ENCODE results near the gene KCNB1. TPM values are rescaled to one million over a fixed set of nuclear protein-coding genes. Genes with fewer than 3 reads are reported as not detected.

Gene KCNB1
- total RNA-seq, 2 experiments from 2014 or later = not detected

GRCh38 chr20:49462626-49463025 lies 19.8 kb downstream of the KCNB1 start:
- CTCF ChIA-PET = no interaction called here
- POLR2A ChIA-PET = no interaction called here
- no peaks in the 10 kb centered on the region for H3K36me3 Mint-ChIP-seq (ENCODE audit: low read depth)
- no peak for DNase-seq
- peaks cover 20% of the 10 kb centered on the region for H3K27me3 Mint-ChIP-seq (ENCODE audit: low read depth)
- H3K4me3 Mint-ChIP-seq = no peak overlapping the region
- no peaks in the 10 kb centered on the region for H3K4me1 Mint-ChIP-seq (ENCODE audit: low read depth)
- no peak for ATAC-seq
- no peak overlapping the region for H3K27ac Mint-ChIP-seq
- no peaks in the 10 kb centered on the region for H3K9me3 Mint-ChIP-seq (ENCODE audit: insufficient read depth)

GRCh38 chr20:49461894-49462620 lies 20.4 kb downstream of the KCNB1 start:
- POLR2A ChIA-PET = no interaction called here
- CTCF ChIA-PET = no interaction called here
- no peak for DNase-seq
- H3K27me3 Mint-ChIP-seq (ENCODE audit: low read depth) = peaks cover 20% of the 10 kb centered on the region
- H3K27ac Mint-ChIP-seq = no peak overlapping the region
- no peak for ATAC-seq
- no peak overlapping the region for H3K4me3 Mint-ChIP-seq
- no peaks in the 10 kb centered on the region for H3K4me1 Mint-ChIP-seq (ENCODE audit: low read depth)
- H3K36me3 Mint-ChIP-seq (ENCODE audit: low read depth) = no peaks in the 10 kb centered on the region
- no peaks in the 10 kb centered on the region for H3K9me3 Mint-ChIP-seq (ENCODE audit: insufficient read depth)

- Mint-ChIP-seq H3K27ac (no peak overlapping the region), H3K9me3 (ENCODE audit: insufficient read depth) (no peaks in the 10 kb centered on the region), H3K4me1 (ENCODE audit: low read depth) (no peaks in the 10 kb centered on the region), H3K4me3 (no peak overlapping the region), H3K36me3 (ENCODE audit: low read depth) (no peaks in the 10 kb centered on the region), H3K27me3 (ENCODE audit: low read depth) (peaks cover 22% of the 10 kb centered on the region)
- ChIA-PET CTCF (no interaction called here), POLR2A (interaction anchor here (0.6 kb wide), 1 partner anchor 542 kb away, joined by 3 read pairs; no protein-coding TSS in a partner anchor)
- ATAC-seq = no peak
- no peak for DNase-seq
These were observed 21.6 kb downstream of the KCNB1 start for GRCh38 chr20:49460916-49461315.

GRCh38 chr20:49460131-49460530 lies 22.3 kb downstream of the KCNB1 start:
- ATAC-seq = no peak
- DNase-seq = no peak
- no peaks in the 10 kb centered on the region for H3K9me3 Mint-ChIP-seq (ENCODE audit: insufficient read depth)
- no peaks in the 10 kb centered on the region for H3K36me3 Mint-ChIP-seq (ENCODE audit: low read depth)
- ChIA-PET CTCF (no interaction called here), POLR2A (interaction anchor here (0.6 kb wide), 1 partner anchor 543 kb away, joined by 3 read pairs; no protein-coding TSS in a partner anchor)
- H3K4me1 Mint-ChIP-seq (ENCODE audit: low read depth) = no peaks in the 10 kb centered on the region
- H3K27ac Mint-ChIP-seq = no peak overlapping the region
- H3K4me3 Mint-ChIP-seq = no peak overlapping the region
- peaks cover 23% of the 10 kb centered on the region for H3K27me3 Mint-ChIP-seq (ENCODE audit: low read depth)

GRCh38 chr20:49459684-49460083 lies 22.8 kb downstream of the KCNB1 start:
- Mint-ChIP-seq H3K27me3 (ENCODE audit: low read depth) (peaks cover 27% of the 10 kb centered on the region), H3K27ac (no peak overlapping the region)

GRCh38 chr20:49457444-49457843 lies 25.0 kb downstream of the KCNB1 start:
- H3K4me1 Mint-ChIP-seq (ENCODE audit: low read depth) = no peaks in the 10 kb centered on the region

More at GRCh38 chr20:49459684-49460083, 22.8 kb downstream of the KCNB1 start:
- Mint-ChIP-seq H3K9me3 (ENCODE audit: insufficient read depth) (no peaks in the 10 kb centered on the region), H3K4me3 (no peak overlapping the region), H3K36me3 (ENCODE audit: low read depth) (no peaks in the 10 kb centered on the region), H3K4me1 (ENCODE audit: low read depth) (no peaks in the 10 kb centered on the region)
- DNase-seq = no peak
- POLR2A ChIA-PET = no interaction called here
- ATAC-seq = no peak
- CTCF ChIA-PET = no interaction called here

GRCh38 chr20:49456646-49457045 lies 25.8 kb downstream of the KCNB1 start:
- ChIA-PET CTCF (no interaction called here), POLR2A (no interaction called here)
- no peak overlapping the region for H3K27ac Mint-ChIP-seq
- ATAC-seq (no peak), DNase-seq (no peak)
- H3K27me3 Mint-ChIP-seq (ENCODE audit: low read depth) = peaks cover 19% of the 10 kb centered on the region
- no peaks in the 10 kb centered on the region for H3K36me3 Mint-ChIP-seq (ENCODE audit: low read depth)
- H3K4me1 Mint-ChIP-seq (ENCODE audit: low read depth) = no peaks in the 10 kb centered on the region
- no peaks in the 10 kb centered on the region for H3K9me3 Mint-ChIP-seq (ENCODE audit: insufficient read depth)
- H3K4me3 Mint-ChIP-seq = no peak overlapping the region

More at GRCh38 chr20:49457444-49457843, 25.0 kb downstream of the KCNB1 start:
- Mint-ChIP-seq H3K4me3 (no peak overlapping the region), H3K36me3 (ENCODE audit: low read depth) (no peaks in the 10 kb centered on the region), H3K9me3 (ENCODE audit: insufficient read depth) (no peaks in the 10 kb centered on the region), H3K27ac (no peak overlapping the region), H3K27me3 (ENCODE audit: low read depth) (peaks cover 24% of the 10 kb centered on the region)
- ATAC-seq (no peak), DNase-seq (no peak)
- CTCF ChIA-PET = no interaction called here
- POLR2A ChIA-PET = no interaction called here

GRCh38 chr20:49455691-49456090 lies 26.8 kb downstream of the KCNB1 start:
- DNase-seq (no peak), ATAC-seq (no peak)
- Mint-ChIP-seq H3K4me1 (ENCODE audit: low read depth) (no peaks in the 10 kb centered on the region), H3K4me3 (no peak overlapping the region), H3K36me3 (ENCODE audit: low read depth) (no peaks in the 10 kb centered on the region), H3K27ac (no peak overlapping the region), H3K9me3 (ENCODE audit: insufficient read depth) (no peaks in the 10 kb centered on the region), H3K27me3 (ENCODE audit: low read depth) (peaks cover 21% of the 10 kb centered on the region)
- ChIA-PET POLR2A (no interaction called here), CTCF (no interaction called here)

GRCh38 chr20:49452011-49452482 lies 30.4 kb downstream of the KCNB1 start:
- Mint-ChIP-seq H3K27me3 (ENCODE audit: low read depth) (peaks cover 19% of the 10 kb centered on the region), H3K4me1 (ENCODE audit: low read depth) (no peaks in the 10 kb centered on the region), H3K36me3 (ENCODE audit: low read depth) (no peaks in the 10 kb centered on the region), H3K27ac (no peak overlapping the region), H3K9me3 (ENCODE audit: insufficient read depth) (no peaks in the 10 kb centered on the region), H3K4me3 (no peak overlapping the region)
- ATAC-seq (no peak), DNase-seq (no peak)
- POLR2A ChIA-PET = no interaction called here
- CTCF ChIA-PET = interaction anchor here (0.9 kb wide), 1 partner anchor 15 kb away, joined by 3 read pairs; no protein-coding TSS in a partner anchor

GRCh38 chr20:49450281-49450721 lies 32.2 kb downstream of the KCNB1 start:
- DNase-seq (no peak), ATAC-seq (no peak)
- no peak overlapping the region for H3K4me3 Mint-ChIP-seq
- H3K27me3 Mint-ChIP-seq (ENCODE audit: low read depth) = peaks cover 18% of the 10 kb centered on the region
- no peaks in the 10 kb centered on the region for H3K4me1 Mint-ChIP-seq (ENCODE audit: low read depth)
- no peaks in the 10 kb centered on the region for H3K36me3 Mint-ChIP-seq (ENCODE audit: low read depth)
- H3K27ac Mint-ChIP-seq = no peak overlapping the region
- H3K9me3 Mint-ChIP-seq (ENCODE audit: insufficient read depth) = no peaks in the 10 kb centered on the region
- ChIA-PET POLR2A (no interaction called here), CTCF (no interaction called here)

GRCh38 chr20:49448917-49449316 lies 33.6 kb downstream of the KCNB1 start:
- H3K27ac Mint-ChIP-seq = no peak overlapping the region
- H3K4me1 Mint-ChIP-seq (ENCODE audit: low read depth) = no peaks in the 10 kb centered on the region
- H3K27me3 Mint-ChIP-seq (ENCODE audit: low read depth) = peaks cover 23% of the 10 kb centered on the region
- no peaks in the 10 kb centered on the region for H3K9me3 Mint-ChIP-seq (ENCODE audit: insufficient read depth)
- H3K4me3 Mint-ChIP-seq = no peak overlapping the region
- ChIA-PET CTCF (no interaction called here), POLR2A (no interaction called here)
- H3K36me3 Mint-ChIP-seq (ENCODE audit: low read depth) = no peaks in the 10 kb centered on the region
- ATAC-seq = no peak
- DNase-seq = no peak

- H3K27ac Mint-ChIP-seq = no peak overlapping the region
These were observed 34.3 kb downstream of the KCNB1 start for GRCh38 chr20:49447946-49448809.

More at GRCh38 chr20:49447946-49448809, 34.3 kb downstream of the KCNB1 start:
- Mint-ChIP-seq H3K4me3 (no peak overlapping the region), H3K9me3 (ENCODE audit: insufficient read depth) (no peaks in the 10 kb centered on the region), H3K4me1 (ENCODE audit: low read depth) (no peaks in the 10 kb centered on the region), H3K36me3 (ENCODE audit: low read depth) (no peaks in the 10 kb centered on the region), H3K27me3 (ENCODE audit: low read depth) (peaks cover 25% of the 10 kb centered on the region)
- ATAC-seq = no peak
- ChIA-PET POLR2A (no interaction called here), CTCF (no interaction called here)
- DNase-seq = no peak

Measured in activated CD8-positive, alpha-beta T cell treated with anti-CD3 and anti-CD28 coated beads, Interleukin-2, amount 10 ng/mL, durations not matched to agents 7 days and 5 days (primary cell).